H1 (cell line): ENCODE results near the gene DOCK1. TPM values are rescaled to one million over a fixed set of nuclear protein-coding genes. Genes with fewer than 3 reads are reported as not detected.

Source experiments
- CTCF ChIA-PET: fragments of 300-600 bp; sonication (Branson Sonifier 250); formaldehyde crosslinking; loops from one replicate; lab custom pipeline; 2021; ENCODE audit not compliant: partially characterized antibody; lab: Charles Lee
- POLR2A ChIA-PET: fragments of 300-600 bp; sonication (Branson Sonifier 250); formaldehyde crosslinking; loops from one replicate; lab custom pipeline; 2021; ENCODE audit warnings: inconsistent platforms; ENCODE audit not compliant: partially characterized antibody; lab: Charles Lee
- DNase-seq, 2 experiments: peaks; one replicate each; pipeline versions ENCODE4 v3.0.0 to v3.0.0-alpha.2; 2010 to 2022; ENCODE audit warnings: low spot score in 2 of 2, low read depth in 1 of 2, mixed read lengths in 1 of 2
- FAIRE-seq: peaks from 2 replicates; lab custom pipeline; 2011; peaks lifted over from hg19 to GRCh38; lab: Jason Lieb, UNC
- H2AFZ ChIP-seq: 2 replicates; pipeline ENCODE4 v1.8.1; 2012; ENCODE audit warnings: low read length, inconsistent platforms
- H2AK5ac ChIP-seq: 2 replicates; pipeline ENCODE4 v1.6.1; 2013; ENCODE audit warnings: low read depth, low read length
- H2BK120ac ChIP-seq: replicated peaks from 2 replicates; pipeline ENCODE3; 2013; ENCODE audit warnings: low read depth, low read length, inconsistent platforms
- H2BK12ac ChIP-seq: 2 replicates; pipeline ENCODE4 v1.6.1; 2013; ENCODE audit warnings: low read depth, low read length
- H2BK15ac ChIP-seq: 2 replicates; pipeline ENCODE4 v1.6.1; 2013; ENCODE audit warnings: low read length
- H2BK20ac ChIP-seq: 2 replicates; pipeline ENCODE4 v1.6.1; 2013; ENCODE audit warnings: low read length
- H2BK5ac ChIP-seq: 2 replicates; pipeline ENCODE4 v1.6.1; 2013; ENCODE audit warnings: low read depth, low read length
- H3K14ac ChIP-seq: 2 replicates; pipeline ENCODE4 v1.6.1; 2013; ENCODE audit warnings: inconsistent platforms; ENCODE audit not compliant: insufficient read length
- H3K18ac ChIP-seq: 2 replicates; pipeline ENCODE4 v1.6.1; 2013; ENCODE audit warnings: low read length; ENCODE audit errors: extremely low read depth
- H3K23ac ChIP-seq: 2 replicates; pipeline ENCODE4 v1.6.1; 2013; ENCODE audit warnings: inconsistent platforms; ENCODE audit not compliant: insufficient read length
- H3K23me2 ChIP-seq: 2 replicates; pipeline ENCODE4 v1.6.1; 2013; ENCODE audit warnings: low read depth, low read length
- H3K27ac ChIP-seq: 2 replicates; pipeline ENCODE4 v1.6.1; 2011; ENCODE audit warnings: low read depth, low read length, inconsistent platforms
- H3K27me3 ChIP-seq, 4 experiments: replicated peaks in 1 of 4; 1 replicate in 1 of 4; 2 replicates in 3 of 4; pipeline versions ENCODE4 v1.6.1 to v1.8.1; 2011 to 2013; ENCODE audit warnings: low read length in 3 of 4, mild to moderate bottlenecking in 3 of 4, inconsistent platforms in 2 of 4, mixed read lengths in 2 of 4, moderate library complexity in 1 of 4; ENCODE audit not compliant: control insufficient read depth in 3 of 4, insufficient read depth in 3 of 4; ENCODE audit errors: extremely low read depth in 1 of 4
- H3K36me3 ChIP-seq, 4 experiments: 2 replicates each; pipeline versions ENCODE4 v1.6.1 to v1.8.1; 2011 to 2013; ENCODE audit warnings: mild to moderate bottlenecking in 4 of 4, low read length in 3 of 4, moderate library complexity in 2 of 4, control low read depth in 1 of 4, inconsistent platforms in 1 of 4; ENCODE audit not compliant: insufficient read depth in 4 of 4, control insufficient read depth in 2 of 4
- H3K4ac ChIP-seq: replicated peaks from 2 replicates; pipeline ENCODE3; 2013; ENCODE audit warnings: low read length, low read depth, mixed read lengths, inconsistent platforms; ENCODE audit not compliant: insufficient read length
- H3K4me1 ChIP-seq, 4 experiments: replicated peaks in 1 of 4; 1 replicate in 1 of 4; 2 replicates in 3 of 4; pipeline versions ENCODE4 v1.6.1 to v1.8.1; 2011 to 2013; ENCODE audit warnings: low read length in 3 of 4, inconsistent platforms in 2 of 4, mixed read lengths in 1 of 4; ENCODE audit not compliant: insufficient read depth in 4 of 4, control insufficient read depth in 3 of 4
- H3K4me2 ChIP-seq, 2 experiments: 2 replicates each; pipeline versions ENCODE4 v1.6.1 to v1.8.1; 2011 to 2013; ENCODE audit warnings: low read depth in 2 of 2, low read length in 2 of 2, control low read depth in 1 of 2, inconsistent platforms in 1 of 2, mild to moderate bottlenecking in 1 of 2; ENCODE audit not compliant: insufficient read depth in 1 of 2
- H3K4me3 ChIP-seq, 4 experiments: fragments of 200-600, 300-600 bp in 1 of 4; sonication (generic), shearing (Covaris generic), sonication (Bioruptor Twin) in 1 of 4; 2 replicates each; pipeline versions ENCODE4 v1.5.1 to v1.8.1; 2011 to 2016; ENCODE audit warnings: low read length in 4 of 4, low read depth in 3 of 4, control low read depth in 2 of 4, inconsistent platforms in 2 of 4, mild to moderate bottlenecking in 2 of 4, mixed read lengths in 1 of 4, moderate library complexity in 1 of 4; ENCODE audit not compliant: insufficient read depth in 2 of 4; ENCODE audit errors: extremely low read depth in 1 of 4
- H3K56ac ChIP-seq: replicated peaks from 2 replicates; pipeline ENCODE3; 2013; ENCODE audit warnings: low read depth, mild to moderate bottlenecking, mixed read lengths, low read length, inconsistent platforms; ENCODE audit not compliant: insufficient read length
- H3K79me1 ChIP-seq: 2 replicates; pipeline ENCODE4 v1.6.1; 2013; ENCODE audit warnings: low read depth, low read length, control low read depth
- H3K79me2 ChIP-seq, 2 experiments: 2 replicates each; pipeline versions ENCODE4 v1.6.1 to v1.8.1; 2012 to 2013; ENCODE audit warnings: low read length in 2 of 2, mild to moderate bottlenecking in 2 of 2, inconsistent platforms in 1 of 2; ENCODE audit not compliant: insufficient read depth in 2 of 2, control insufficient read depth in 1 of 2
- H3K9ac ChIP-seq, 4 experiments: replicated peaks in 1 of 4; 1 replicate in 1 of 4; 2 replicates in 3 of 4; pipeline versions ENCODE4 v1.6.1 to v1.8.1; 2011 to 2013; ENCODE audit warnings: low read depth in 3 of 4, low read length in 3 of 4, control low read depth in 2 of 4, mild to moderate bottlenecking in 2 of 4, moderate library complexity in 2 of 4, inconsistent platforms in 1 of 4; ENCODE audit errors: extremely low read depth in 1 of 4
- H3K9me3 ChIP-seq, 2 experiments: 2 replicates each; pipeline versions ENCODE4 v1.6.1 to v1.8.1; 2012 to 2013; ENCODE audit warnings: mild to moderate bottlenecking in 2 of 2, moderate library complexity in 2 of 2, control low read depth in 1 of 2, inconsistent platforms in 1 of 2, low read depth in 1 of 2, low read length in 1 of 2, mixed read lengths in 1 of 2; ENCODE audit not compliant: insufficient read depth in 2 of 2
- H4K20me1 ChIP-seq, 2 experiments: replicated peaks in 1 of 2; 2 replicates each; pipeline versions ENCODE3 to v1.8.1; 2011 to 2013; ENCODE audit warnings: inconsistent platforms in 2 of 2, low read length in 2 of 2, mild to moderate bottlenecking in 1 of 2; ENCODE audit not compliant: insufficient read depth in 2 of 2, control insufficient read depth in 1 of 2
- H4K5ac ChIP-seq: 2 replicates; pipeline ENCODE4 v1.6.1; 2013; ENCODE audit warnings: low read length, low read depth, mixed read lengths, inconsistent platforms; ENCODE audit not compliant: insufficient read length
- H4K8ac ChIP-seq: 2 replicates; pipeline ENCODE4 v1.8.0; 2013; ENCODE audit warnings: mild to moderate bottlenecking, moderate library complexity, low read length, inconsistent platforms; ENCODE audit not compliant: insufficient read depth; ENCODE audit errors: extremely low read depth
- H4K91ac ChIP-seq: replicated peaks from 2 replicates; pipeline ENCODE3; 2013; ENCODE audit warnings: low read length, mixed read lengths, inconsistent platforms; ENCODE audit not compliant: insufficient read length
- CBX5 ChIP-seq: fragments of 300-800, 300-1000 bp; sonication (generic); IDR thresholded peaks from 2 replicates; pipeline ENCODE4 v1.7.1; 2016; ENCODE audit warnings: antibody characterized with exemption, low read length, low read depth
- SIRT6 ChIP-seq: IDR thresholded peaks from one replicate; pipeline ENCODE4 v1.7.1; 2012; ENCODE audit warnings: low read length, inconsistent platforms
- WGBS, 2 experiments: shearing (Covaris generic) in 1 of 2; methylation state at CpG; one replicate each; pipeline versions ENCODE4 v1.1.6 to v1.1.7; 2013 to 2015; ENCODE audit warnings: low lambda C conversion rate in 2 of 2, mixed read lengths in 2 of 2, inconsistent platforms in 1 of 2, low coverage in 1 of 2, missing lambda C conversion rate in 1 of 2; ENCODE audit not compliant: insufficient replicate concordance in 2 of 2, insufficient coverage in 1 of 2, insufficient read length in 1 of 2; ENCODE audit errors: extremely low coverage in 1 of 2, missing lambda C conversion rate in 1 of 2; 5-methylcytosine and 5-hydroxymethylcytosine counted together
- polyA plus RNA-seq, 7 experiments: library from polyadenylated mRNA; depleted of rRNA in 3 of 7; stranded (reverse) in 5 of 7; unstranded in 2 of 7; fragments of >200 nt in 5 of 7; fragments of 200-250 nt in 2 of 7; gene quantifications; 1 replicate in 5 of 7; 2 replicates in 1 of 7; 4 replicates in 1 of 7; pipeline versions ENCODE4 v1.2.1 to v1.2.3, GENCODE V29; 2011 to 2013; ENCODE audit warnings: missing spikeins in 2 of 7, mixed read lengths in 2 of 7
- total RNA-seq: library from RNA; stranded (reverse); fragmentation: NEBNext Ultra II Directional; extraction: Animal tissue kit (Norgen Biotek cat#: 25700); gene quantifications from 2 replicates; pipeline ENCODE4 v1.2.1, GENCODE V29; 2021

DOCK1 gene
- total and polyA plus RNA-seq, 2 of the 8 experiments (the other 6 are each of a cell fraction or from before 2014, with no cell fraction given) = 11.6 to 53.0 TPM

GRCh38 chr10:126930131-126930882 lies 25.1 kb downstream of the DOCK1 start:
- Histone ChIP-seq H3K4me1 (peaks cover 0 to 2% (median 0%) of the 10 kb centered on the region in 4 experiments; a peak in 3 of 7 replicates), H3K14ac (no peak overlapping the region), H3K9ac (no peak overlapping the region), H3K23me2 (no peaks in the 10 kb centered on the region), H3K56ac (no peak overlapping the region), H2BK20ac (no peak overlapping the region), H3K18ac (no peak overlapping the region; the same call in 1 of the 2 replicates), H4K8ac (no peak overlapping the region; the same call in 1 of the 2 replicates), H2BK120ac (no peak overlapping the region), H2AK5ac (0 out of 2 replicates have a peak overlapping the region, but pooled peaks have one; percentile 1), H2BK15ac (no peak overlapping the region), H3K4ac (no peak overlapping the region), H3K23ac (no peak overlapping the region), H2BK12ac (no peak overlapping the region), H3K9me3 (no peaks in the 10 kb centered on the region), H3K36me3 (peaks cover 0 to 10% (median 1%) of the 10 kb centered on the region in 4 experiments; a peak in 5 of 8 replicates), H2AFZ (no peak overlapping the region), H4K20me1 (peaks cover 7 to 15% of the 10 kb centered on the region in 2 experiments), H3K79me2 (peaks cover 10 to 86% of the 10 kb centered on the region in 2 experiments; a peak in 3 of 4 replicates), H4K91ac (no peak overlapping the region), H2BK5ac (no peak overlapping the region), H3K27ac (no peak overlapping the region), H3K4me3 (no peak overlapping the region), H4K5ac (no peak overlapping the region), H3K27me3 (no peaks in the 10 kb centered on the region), H3K79me1 (peaks cover 42% of the 10 kb centered on the region), H3K4me2 (no peak overlapping the region)
- TF ChIP-seq CBX5 = no peak
- no peak for TF ChIP-seq SIRT6
- ChIA-PET CTCF (interaction anchor here (0.6 to 1.5 kb wide), 2 partner anchors 25 to 83 kb away, joined by 3 to 4 read pairs; partner anchors contain the start of gene DOCK1), POLR2A (no interaction called here)
- DNase-seq (no peak), FAIRE-seq (no peak)
- WGBS, 2 experiments = 85% methylated on average over 11 of the region's 17 CpGs; no CpG with 5 or more reads in 1 of the 2 experiments
